Natural killer cell treated with Interleukin-12 subunit alpha and Interleukin-12 subunit beta and Interleukin-15 and Interleukin-18, amount 100 ng/mL, for 72 hours (primary cell): ENCODE data around the gene TXNDC17. TPM values are rescaled to one million over a fixed set of nuclear protein-coding genes. Genes with fewer than 3 reads are reported as not detected.
"Not testable (repeated sequence)": the region's sequence is repeated elsewhere in the genome, so short reads cannot be mapped to it uniquely, and the experiment has no call there.

Experiments used
- ATAC-seq, 2 donors: fragments of 150-1000 bp; cut with Tn5 transposase in 1 of 2; sonication (Bioruptor Pico), chemical (Tn5 transposase) in 1 of 2; 2 replicates each; pipeline ENCODE4 v1.10.0; 2021
- DNase-seq: peaks from one replicate; pipeline ENCODE4 v3.0.0; 2022; ENCODE audit warnings: low spot score
- H3K27ac Mint-ChIP-seq, 2 donors: 1 replicate in 1 of 2; 2 replicates in 1 of 2; pipeline ENCODE4 v1.8.0; 2022; ENCODE audit warnings: mixed read lengths in 2 of 2, mild to moderate bottlenecking in 1 of 2, moderate library complexity in 1 of 2
- H3K27me3 Mint-ChIP-seq, 2 donors: 1 replicate in 1 of 2; 2 replicates in 1 of 2; pipeline ENCODE4 v1.8.0; 2022; ENCODE audit warnings: mixed read lengths in 2 of 2
- H3K36me3 Mint-ChIP-seq: one replicate; pipeline ENCODE4 v1.8.0; 2022; ENCODE audit warnings: mixed read lengths
- H3K4me1 Mint-ChIP-seq, 2 donors: 1 replicate in 1 of 2; 2 replicates in 1 of 2; pipeline ENCODE4 v1.8.0; 2022; ENCODE audit warnings: low read depth in 2 of 2, mixed read lengths in 2 of 2, mild to moderate bottlenecking in 1 of 2
- H3K4me3 Mint-ChIP-seq: one replicate; pipeline ENCODE4 v1.8.0; 2022; ENCODE audit warnings: mixed read lengths
- H3K9me3 Mint-ChIP-seq: 2 replicates; pipeline ENCODE4 v1.8.0; 2022; ENCODE audit warnings: mixed read lengths
- total RNA-seq, 2 donors: library from RNA; stranded (reverse); gene quantifications; one replicate each; pipeline ENCODE4 v1.2.3, GENCODE V29; 2022

The TXNDC17 gene
- total RNA-seq, 2 donors from 2014 or later = 75.9 to 106 TPM

- H3K4me3 Mint-ChIP-seq = peak overlapping the region; percentile 93
- no peaks in the 10 kb centered on the region for H3K9me3 Mint-ChIP-seq
- DNase-seq (no peak), ATAC-seq (peak in 1 of 2 donors; percentile 0)
- no peaks in the 10 kb centered on the region for H3K27me3 Mint-ChIP-seq
- H3K4me1 Mint-ChIP-seq = peaks cover 51 to 56% of the 10 kb centered on the region in 2 donors
- H3K27ac Mint-ChIP-seq = peak overlapping the region; percentile 95 to 96
- H3K36me3 Mint-ChIP-seq = peaks cover 30% of the 10 kb centered on the region
Measured at GRCh38 chr17:6641247-6641863, 495 bp downstream of the TXNDC17 start.

- no peaks in the 10 kb centered on the region for H3K27me3 Mint-ChIP-seq
- peak overlapping the region; percentile 75 to 96 for H3K27ac Mint-ChIP-seq
- no peaks in the 10 kb centered on the region for H3K9me3 Mint-ChIP-seq
- ATAC-seq (no peak), DNase-seq (no peak)
- H3K4me3 Mint-ChIP-seq = peak overlapping the region; percentile 93
- H3K36me3 Mint-ChIP-seq = peaks cover 30% of the 10 kb centered on the region
- peaks cover 51 to 61% of the 10 kb centered on the region in 2 donors for H3K4me1 Mint-ChIP-seq
Measured at GRCh38 chr17:6642592-6642991, 1.7 kb downstream of the TXNDC17 start.

- H3K4me1 Mint-ChIP-seq = peaks cover 47 to 59% of the 10 kb centered on the region in 2 donors
- peaks cover 30% of the 10 kb centered on the region for H3K36me3 Mint-ChIP-seq
- H3K27me3 Mint-ChIP-seq = no peaks in the 10 kb centered on the region
- DNase-seq (no peak), ATAC-seq (no peak)
- H3K27ac Mint-ChIP-seq = peak overlapping the region; percentile 75 to 96
- H3K9me3 Mint-ChIP-seq = no peaks in the 10 kb centered on the region
- peak overlapping the region; percentile 93 for H3K4me3 Mint-ChIP-seq
Measured at GRCh38 chr17:6643451-6644125, 2.7 kb downstream of the TXNDC17 start.

GRCh38 chr17:6648181-6648580 is 7.3 kb downstream of the TXNDC17 start:
- H3K36me3 Mint-ChIP-seq = peaks cover 18% of the 10 kb centered on the region
- no peak for DNase-seq
- H3K27me3 Mint-ChIP-seq = peaks cover 2 to 4% of the 10 kb centered on the region in 2 donors
- H3K4me3 Mint-ChIP-seq = no peak overlapping the region
- no peak for ATAC-seq
- H3K27ac Mint-ChIP-seq = no peak overlapping the region
- H3K4me1 Mint-ChIP-seq = peaks cover 43 to 59% of the 10 kb centered on the region in 2 donors
- no peaks in the 10 kb centered on the region for H3K9me3 Mint-ChIP-seq

GRCh38 chr17:6651354-6651918 is 10.6 kb downstream of the TXNDC17 start, which contains the start of the genes C17orf100 and MED31:
C17orf100 (plus strand) TSS chr17:6651762; CDS start chr17:6651914, 152 bp downstream.
MED31 (minus strand) TSS chr17:6651605; CDS start chr17:6651528, 77 bp downstream.
- Mint-ChIP-seq H3K4me3 (peak within 1 kb of the TSS; percentile 99), H3K9me3 (no peaks in the 10 kb centered on the region), H3K27ac (peak within 1 kb of the TSS; percentile 91 to 94), H3K27me3 (peaks cover 19 to 30% of the 10 kb centered on the region in 2 donors), H3K36me3 (peaks cover 10% of the 10 kb centered on the region), H3K4me1 (peaks cover 44 to 46% of the 10 kb centered on the region in 2 donors)
- ATAC-seq (peak; percentile 99), DNase-seq (peak; percentile 96)

GRCh38 chr17:6651919-6652452 is 11.1 kb downstream of the TXNDC17 start:
- Mint-ChIP-seq H3K36me3 (peaks cover 10% of the 10 kb centered on the region), H3K4me3 (peak overlapping the region; percentile 46), H3K9me3 (no peaks in the 10 kb centered on the region), H3K27me3 (peaks cover 19 to 30% of the 10 kb centered on the region in 2 donors), H3K4me1 (peaks cover 41 to 46% of the 10 kb centered on the region in 2 donors), H3K27ac (no peak overlapping the region)
- DNase-seq (no peak), ATAC-seq (peak; percentile 4 to 22)

GRCh38 chr17:6654841-6655731 is 14.2 kb downstream of the TXNDC17 start:
- H3K27me3 Mint-ChIP-seq = peaks cover 37 to 57% of the 10 kb centered on the region in 2 donors
- H3K27ac Mint-ChIP-seq = no peak overlapping the region
- no peak for ATAC-seq
- peaks cover 10% of the 10 kb centered on the region for H3K36me3 Mint-ChIP-seq
- H3K4me3 Mint-ChIP-seq = peak overlapping the region; percentile 59
- DNase-seq = no peak
- no peaks in the 10 kb centered on the region for H3K9me3 Mint-ChIP-seq
- peaks cover 28 to 32% of the 10 kb centered on the region in 2 donors for H3K4me1 Mint-ChIP-seq

GRCh38 chr17:6655732-6656361 is 15.0 kb downstream of the TXNDC17 start:
- peak overlapping the region; percentile 59 for H3K4me3 Mint-ChIP-seq
- peaks cover 45 to 65% of the 10 kb centered on the region in 2 donors for H3K27me3 Mint-ChIP-seq
- not testable (repeated sequence) for H3K9me3 Mint-ChIP-seq, ATAC-seq, H3K36me3 Mint-ChIP-seq, DNase-seq, H3K27ac Mint-ChIP-seq
- H3K4me1 Mint-ChIP-seq = peaks cover 29 to 34% of the 10 kb centered on the region in 2 donors

- peak; percentile 33 to 34 for ATAC-seq
- not testable (repeated sequence) for DNase-seq, H3K36me3 Mint-ChIP-seq, H3K27ac Mint-ChIP-seq, H3K9me3 Mint-ChIP-seq
- Mint-ChIP-seq H3K27me3 (peaks cover 53 to 74% of the 10 kb centered on the region in 2 donors), H3K4me1 (peaks cover 25 to 31% of the 10 kb centered on the region in 2 donors), H3K4me3 (peak overlapping the region; percentile 32)
Measured at GRCh38 chr17:6656797-6657632, 16.2 kb downstream of the TXNDC17 start.

- Mint-ChIP-seq H3K4me1 (peaks cover 19 to 27% of the 10 kb centered on the region in 2 donors), H3K27ac (no peak overlapping the region), H3K9me3 (no peaks in the 10 kb centered on the region), H3K27me3 (peaks cover 57 to 80% of the 10 kb centered on the region in 2 donors), H3K4me3 (peak overlapping the region; percentile 32), H3K36me3 (peaks cover 10% of the 10 kb centered on the region)
- ATAC-seq (no peak), DNase-seq (no peak)
Measured at GRCh38 chr17:6657633-6658287, 16.9 kb downstream of the TXNDC17 start.

- not testable (repeated sequence) for H3K9me3 Mint-ChIP-seq, H3K27ac Mint-ChIP-seq, H3K36me3 Mint-ChIP-seq, DNase-seq, H3K4me3 Mint-ChIP-seq, ATAC-seq
- H3K27me3 Mint-ChIP-seq = peaks cover 56 to 82% of the 10 kb centered on the region in 2 donors
- H3K4me1 Mint-ChIP-seq = peaks cover 17 to 23% of the 10 kb centered on the region in 2 donors
Measured at GRCh38 chr17:6658411-6658810, 17.6 kb downstream of the TXNDC17 start.
